RWPE2 (cell line): Measurements from ENCODE around the gene CTPS1.

Experiments
- ATAC-seq: fragments of 200-7000 bp; cut with Tn5 transposase; 3 replicates; pipeline ENCODE4 v1.9.1; 2021; ENCODE audit warnings: low read depth
- DNase-seq: peaks from one replicate; pipeline ENCODE4 v3.0.0-alpha.2; 2020; ENCODE audit warnings: low spot score
- H3K27ac ChIP-seq: fragments of 450-650 bp; 2 replicates; pipeline ENCODE4 v1.5.1; 2017; ENCODE audit warnings: mild to moderate bottlenecking; ENCODE audit not compliant: poor library complexity, severe bottlenecking
- H3K27me3 ChIP-seq: fragments of 250-450 bp; sonication (Bioruptor Pico); 2 replicates; pipeline ENCODE4 v1.5.1; 2021; ENCODE audit warnings: mild to moderate bottlenecking, moderate library complexity; ENCODE audit not compliant: insufficient read depth, poor library complexity, severe bottlenecking
- H3K36me3 ChIP-seq: fragments of 250-450 bp; sonication (Bioruptor Pico); 2 replicates; pipeline ENCODE4 v1.5.1; 2020; ENCODE audit warnings: low read depth, mild to moderate bottlenecking, moderate library complexity
- H3K4me1 ChIP-seq: fragments of 250-450 bp; sonication (Bioruptor Pico); 2 replicates; pipeline ENCODE4 v1.5.1; 2021; ENCODE audit warnings: mild to moderate bottlenecking, moderate library complexity; ENCODE audit not compliant: insufficient read depth, poor library complexity, severe bottlenecking
- H3K4me3 ChIP-seq: fragments of 250-450 bp; sonication (Bioruptor Pico); 2 replicates; pipeline ENCODE4 v1.5.1; 2021; ENCODE audit warnings: mild to moderate bottlenecking, moderate library complexity; ENCODE audit not compliant: severe bottlenecking
- H3K9me3 ChIP-seq: fragments of 250-450 bp; sonication (Bioruptor Pico); 2 replicates; pipeline ENCODE4 v1.5.1; 2021; ENCODE audit warnings: mild to moderate bottlenecking, moderate library complexity; ENCODE audit not compliant: severe bottlenecking
- TF ChIP-seq, protein P1 (sequence below): fragments of 450-650 bp; IDR thresholded peaks from one replicate; pipeline ENCODE4 v1.5.1; 2017; ENCODE audit warnings: mild to moderate bottlenecking, moderate library complexity; ENCODE audit not compliant: poor library complexity, severe bottlenecking

CTPS1 gene

GRCh38 chr1:41023279-41023990, 43.9 kb downstream of the CTPS1 start:
- DNase-seq = no peak
- TF ChIP-seq, protein P1, sequence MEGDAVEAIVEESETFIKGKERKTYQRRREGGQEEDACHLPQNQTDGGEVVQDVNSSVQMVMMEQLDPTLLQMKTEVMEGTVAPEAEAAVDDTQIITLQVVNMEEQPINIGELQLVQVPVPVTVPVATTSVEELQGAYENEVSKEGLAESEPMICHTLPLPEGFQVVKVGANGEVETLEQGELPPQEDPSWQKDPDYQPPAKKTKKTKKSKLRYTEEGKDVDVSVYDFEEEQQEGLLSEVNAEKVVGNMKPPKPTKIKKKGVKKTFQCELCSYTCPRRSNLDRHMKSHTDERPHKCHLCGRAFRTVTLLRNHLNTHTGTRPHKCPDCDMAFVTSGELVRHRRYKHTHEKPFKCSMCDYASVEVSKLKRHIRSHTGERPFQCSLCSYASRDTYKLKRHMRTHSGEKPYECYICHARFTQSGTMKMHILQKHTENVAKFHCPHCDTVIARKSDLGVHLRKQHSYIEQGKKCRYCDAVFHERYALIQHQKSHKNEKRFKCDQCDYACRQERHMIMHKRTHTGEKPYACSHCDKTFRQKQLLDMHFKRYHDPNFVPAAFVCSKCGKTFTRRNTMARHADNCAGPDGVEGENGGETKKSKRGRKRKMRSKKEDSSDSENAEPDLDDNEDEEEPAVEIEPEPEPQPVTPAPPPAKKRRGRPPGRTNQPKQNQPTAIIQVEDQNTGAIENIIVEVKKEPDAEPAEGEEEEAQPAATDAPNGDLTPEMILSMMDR = peak; percentile 38
- peak; percentile 20 for ATAC-seq
- Histone ChIP-seq H3K36me3 (peaks cover 13% of the 10 kb centered on the region), H3K9me3 (no peaks in the 10 kb centered on the region), H3K4me1 (no peaks in the 10 kb centered on the region), H3K4me3 (no peak overlapping the region), H3K27ac (no peak overlapping the region), H3K27me3 (no peaks in the 10 kb centered on the region)

GRCh38 chr1:41024953-41025352, 45.5 kb downstream of the CTPS1 start:
- TF ChIP-seq, protein P1 = no peak
- ATAC-seq (no peak), DNase-seq (no peak)
- Histone ChIP-seq H3K27me3 (no peaks in the 10 kb centered on the region), H3K9me3 (no peaks in the 10 kb centered on the region), H3K4me1 (no peaks in the 10 kb centered on the region), H3K27ac (no peak overlapping the region), H3K36me3 (peaks cover 18% of the 10 kb centered on the region), H3K4me3 (no peak overlapping the region)

DNA sequence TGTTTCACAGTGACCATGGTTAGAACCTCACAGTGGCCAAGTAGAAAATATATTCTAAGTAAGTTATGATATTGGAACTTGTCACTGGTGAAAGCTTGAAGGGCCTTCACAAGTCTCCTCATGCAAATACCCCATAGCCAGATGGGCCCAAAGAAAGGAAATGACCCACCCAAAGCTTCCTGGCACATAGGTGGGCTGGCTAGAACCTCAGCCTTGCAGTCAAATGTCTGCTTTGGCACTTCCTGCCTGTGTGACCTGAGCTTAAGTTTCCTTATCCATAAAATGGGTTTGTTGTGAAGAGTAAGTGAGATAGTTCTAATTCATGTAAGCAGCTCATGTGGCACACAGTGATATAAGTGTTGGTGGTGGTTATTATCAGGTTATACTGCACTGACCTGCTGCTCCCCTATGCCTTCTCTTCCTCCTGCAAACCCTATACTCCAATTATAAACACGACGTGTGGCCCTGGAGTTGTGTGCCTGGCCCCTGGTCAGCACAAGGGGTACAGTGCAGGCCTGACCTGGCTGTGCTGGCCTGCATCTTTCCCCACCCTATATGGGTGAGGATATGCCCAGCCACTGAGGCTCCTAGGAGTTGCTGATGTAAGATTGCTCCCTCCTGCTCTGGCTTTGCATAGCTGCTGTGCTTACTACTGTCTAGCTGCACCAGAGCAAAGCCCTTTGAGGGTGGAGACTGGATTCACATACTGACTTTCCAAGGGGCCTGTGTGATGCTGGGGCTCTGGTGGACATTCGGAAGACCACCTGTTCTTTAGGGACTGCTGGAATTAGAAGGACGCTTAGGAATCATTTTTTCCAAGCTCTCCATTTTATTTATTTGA, 46.7 kb downstream of the CTPS1 start:
- Histone ChIP-seq H3K4me3 (no peak overlapping the region), H3K9me3 (no peaks in the 10 kb centered on the region), H3K36me3 (peaks cover 22% of the 10 kb centered on the region), H3K27ac (no peak overlapping the region), H3K27me3 (no peaks in the 10 kb centered on the region), H3K4me1 (no peaks in the 10 kb centered on the region)
- TF ChIP-seq, protein P1 = no peak
- ATAC-seq (no peak), DNase-seq (no peak)

GRCh38 chr1:41028034-41028642, 48.6 kb downstream of the CTPS1 start:
- Histone ChIP-seq H3K36me3 (peaks cover 37% of the 10 kb centered on the region), H3K27ac (no peak overlapping the region), H3K4me1 (no peaks in the 10 kb centered on the region), H3K4me3 (no peak overlapping the region), H3K27me3 (no peaks in the 10 kb centered on the region), H3K9me3 (no peaks in the 10 kb centered on the region)
- TF ChIP-seq, protein P1 = no peak
- ATAC-seq (no peak), DNase-seq (no peak)
